OCI-LY1 (cell line): Measurements from ENCODE around the gene BACE1-AS.

Experiments used
- H2AFZ ChIP-seq: fragments of 200-600 bp; sonication (generic), shearing (Covaris generic); 2 replicates; pipeline ENCODE4 v1.6.0; 2014; ENCODE audit warnings: antibody characterized with exemption, mild to moderate bottlenecking, low read length
- H3F3A ChIP-seq: fragments of 200-600 bp; sonication (generic), shearing (Covaris generic); 2 replicates; pipeline ENCODE4 v1.6.0; 2014; ENCODE audit warnings: mild to moderate bottlenecking, antibody characterized with exemption, low read length, moderate library complexity; ENCODE audit not compliant: insufficient read depth
- H3K27ac ChIP-seq: fragments of 200-600 bp; sonication (generic); 2 replicates; pipeline ENCODE4 v1.5.1; 2014; ENCODE audit warnings: low read length, mixed run types, mild to moderate bottlenecking, low read depth; ENCODE audit not compliant: poor library complexity, severe bottlenecking
- H3K27me3 ChIP-seq: fragments of 200-600 bp; sonication (generic); 2 replicates; pipeline ENCODE4 v1.6.0; 2014; ENCODE audit warnings: antibody characterized with exemption, mild to moderate bottlenecking, low read length, moderate library complexity; ENCODE audit not compliant: insufficient read depth
- H3K36me3 ChIP-seq: fragments of 200-600 bp; sonication (generic); 2 replicates; pipeline ENCODE4 v1.6.1; 2014; ENCODE audit warnings: mild to moderate bottlenecking, antibody characterized with exemption, low read length, moderate library complexity, mixed read lengths; ENCODE audit not compliant: insufficient read depth
- H3K4me1 ChIP-seq: fragments of 200-600 bp; sonication (generic); 2 replicates; pipeline ENCODE4 v1.5.1; 2014; ENCODE audit warnings: mild to moderate bottlenecking, low read length, moderate library complexity; ENCODE audit not compliant: insufficient read depth, severe bottlenecking
- H3K4me2 ChIP-seq: fragments of 200-600 bp; sonication (generic), shearing (Covaris generic); 2 replicates; pipeline ENCODE4 v1.6.1; 2014; ENCODE audit warnings: low read length
- H3K4me3 ChIP-seq: fragments of 200-600 bp; sonication (generic); 2 replicates; pipeline ENCODE4 v1.5.1; 2014; ENCODE audit warnings: low read length, low read depth, mild to moderate bottlenecking, mixed read lengths; ENCODE audit not compliant: poor library complexity, severe bottlenecking
- H3K79me2 ChIP-seq: fragments of 200-600 bp; shearing (Covaris generic); 2 replicates; pipeline ENCODE4 v1.6.1; 2016; ENCODE audit warnings: mixed run types, low read length, mixed read lengths; ENCODE audit not compliant: insufficient read depth
- H3K9ac ChIP-seq: fragments of 200-600 bp; sonication (generic), shearing (Covaris generic); 2 replicates; pipeline ENCODE4 v1.6.1; 2014; ENCODE audit warnings: mild to moderate bottlenecking, low read length, mixed read lengths
- H3K9me2 ChIP-seq: fragments of 200-600 bp; sonication (generic), shearing (Covaris generic); 2 replicates; pipeline ENCODE4 v1.6.1; 2014; ENCODE audit warnings: low read depth, mild to moderate bottlenecking, low read length, mixed read lengths
- H3K9me3 ChIP-seq: fragments of 200-600 bp; shearing (Covaris generic); 2 replicates; pipeline ENCODE4 v1.6.1; 2014; ENCODE audit warnings: low read length, mixed read lengths
- H4K20me1 ChIP-seq: fragments of 200-600 bp; sonication (generic), shearing (Covaris generic); 2 replicates; pipeline ENCODE4 v1.6.0; 2016; ENCODE audit warnings: mild to moderate bottlenecking, low read length; ENCODE audit not compliant: insufficient read depth
- EZH2 ChIP-seq: fragments of 200-600 bp; sonication (generic), shearing (Covaris generic); IDR thresholded peaks from 2 replicates; pipeline ENCODE4 v1.8.0; 2017; ENCODE audit warnings: borderline replicate concordance, mixed run types, mild to moderate bottlenecking, antibody characterized with exemption, low read length, moderate library complexity, mixed read lengths
- TF ChIP-seq, protein P1 (sequence below): fragments of 200-600 bp; sonication (generic), shearing (Covaris generic); IDR thresholded peaks from 2 replicates; pipeline ENCODE4 v1.5.1; 2017; ENCODE audit warnings: mild to moderate bottlenecking, antibody characterized with exemption, low read length, moderate library complexity, mixed read lengths

The BACE1-AS gene

DNA sequence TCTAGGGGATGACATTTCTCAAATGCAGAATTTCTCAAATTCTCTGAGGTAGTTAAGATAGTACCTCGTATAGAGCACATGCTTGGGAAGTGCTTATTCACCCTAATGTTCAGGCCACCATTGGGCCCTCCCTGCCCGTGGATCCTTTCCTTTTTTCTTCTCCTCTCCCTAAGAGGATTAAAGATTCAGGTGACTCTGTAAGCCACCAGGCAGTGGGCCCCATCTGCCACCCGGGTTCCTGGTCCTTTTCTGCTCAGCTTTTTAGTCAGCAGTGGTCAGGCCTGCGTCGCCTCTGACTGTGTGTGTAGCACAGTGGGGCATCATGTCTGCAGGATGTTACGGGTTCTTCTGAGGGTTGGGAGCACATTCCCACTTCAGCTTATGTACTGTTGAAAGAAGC lies 43.8 kb downstream of the BACE1-AS start:
- Histone ChIP-seq H3K4me3 (no peak overlapping the region), H4K20me1 (no peaks in the 10 kb centered on the region), H3F3A (no peaks in the 10 kb centered on the region), H3K36me3 (no peaks in the 10 kb centered on the region), H3K4me2 (no peak overlapping the region), H3K27me3 (no peaks in the 10 kb centered on the region), H3K27ac (no peak overlapping the region), H3K9ac (no peak overlapping the region), H2AFZ (no peak overlapping the region), H3K9me3 (no peaks in the 10 kb centered on the region), H3K4me1 (no peaks in the 10 kb centered on the region), H3K79me2 (no peaks in the 10 kb centered on the region), H3K9me2 (no peaks in the 10 kb centered on the region)
- TF ChIP-seq, protein P1, sequence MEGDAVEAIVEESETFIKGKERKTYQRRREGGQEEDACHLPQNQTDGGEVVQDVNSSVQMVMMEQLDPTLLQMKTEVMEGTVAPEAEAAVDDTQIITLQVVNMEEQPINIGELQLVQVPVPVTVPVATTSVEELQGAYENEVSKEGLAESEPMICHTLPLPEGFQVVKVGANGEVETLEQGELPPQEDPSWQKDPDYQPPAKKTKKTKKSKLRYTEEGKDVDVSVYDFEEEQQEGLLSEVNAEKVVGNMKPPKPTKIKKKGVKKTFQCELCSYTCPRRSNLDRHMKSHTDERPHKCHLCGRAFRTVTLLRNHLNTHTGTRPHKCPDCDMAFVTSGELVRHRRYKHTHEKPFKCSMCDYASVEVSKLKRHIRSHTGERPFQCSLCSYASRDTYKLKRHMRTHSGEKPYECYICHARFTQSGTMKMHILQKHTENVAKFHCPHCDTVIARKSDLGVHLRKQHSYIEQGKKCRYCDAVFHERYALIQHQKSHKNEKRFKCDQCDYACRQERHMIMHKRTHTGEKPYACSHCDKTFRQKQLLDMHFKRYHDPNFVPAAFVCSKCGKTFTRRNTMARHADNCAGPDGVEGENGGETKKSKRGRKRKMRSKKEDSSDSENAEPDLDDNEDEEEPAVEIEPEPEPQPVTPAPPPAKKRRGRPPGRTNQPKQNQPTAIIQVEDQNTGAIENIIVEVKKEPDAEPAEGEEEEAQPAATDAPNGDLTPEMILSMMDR, result no peak
- no peak for TF ChIP-seq EZH2

DNA sequence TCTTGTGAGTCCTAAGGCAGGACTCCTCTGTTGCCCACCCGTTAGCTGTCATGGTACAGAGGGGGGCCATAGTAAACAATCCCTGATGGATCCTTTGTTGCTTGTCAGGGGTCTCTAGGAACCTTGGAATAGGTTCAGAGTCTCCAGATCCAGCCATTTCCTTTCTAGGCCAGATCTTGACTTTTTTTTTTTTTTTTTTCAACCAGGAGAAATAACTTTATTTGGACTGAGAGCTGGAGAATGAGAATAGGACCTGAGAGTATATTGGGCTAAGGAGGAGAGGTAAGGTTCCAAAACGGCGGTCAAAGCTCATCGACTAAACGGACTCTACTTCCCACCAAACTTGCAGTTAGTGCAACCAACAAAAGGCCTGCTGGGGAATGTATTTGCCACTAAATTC lies 44.3 kb downstream of the BACE1-AS start:
- Histone ChIP-seq H3K4me2 (no peak overlapping the region), H3K9me2 (no peaks in the 10 kb centered on the region), H3F3A (no peaks in the 10 kb centered on the region), H3K9ac (no peak overlapping the region), H3K4me1 (no peaks in the 10 kb centered on the region), H3K36me3 (no peaks in the 10 kb centered on the region), H4K20me1 (no peaks in the 10 kb centered on the region), H3K79me2 (no peaks in the 10 kb centered on the region), H3K27me3 (no peaks in the 10 kb centered on the region), H3K4me3 (no peak overlapping the region), H3K27ac (no peak overlapping the region), H2AFZ (no peak overlapping the region), H3K9me3 (no peaks in the 10 kb centered on the region)
- TF ChIP-seq, protein P1, result no peak
- TF ChIP-seq EZH2, result no peak

DNA sequence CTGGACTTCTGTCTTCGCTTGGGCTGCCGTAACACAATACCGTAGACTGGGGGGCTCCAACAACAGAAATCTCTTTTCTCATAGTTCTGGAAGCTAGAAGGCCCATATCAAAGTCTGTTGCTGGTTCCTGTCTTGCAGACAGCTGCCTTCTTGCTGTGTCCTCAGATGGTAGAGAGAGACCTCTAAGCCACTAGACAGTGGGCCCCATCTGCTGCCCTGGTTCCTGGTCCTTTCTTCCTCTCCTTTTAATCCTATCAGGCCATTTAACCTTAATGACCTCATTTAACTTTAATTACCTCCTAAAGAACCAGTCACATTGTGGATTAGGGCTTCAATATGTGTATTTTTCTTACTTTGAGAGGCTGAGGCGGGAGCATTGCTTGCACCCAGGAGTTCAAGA lies 45.9 kb downstream of the BACE1-AS start:
- Histone ChIP-seq H3K79me2 (no peaks in the 10 kb centered on the region), H3K4me2 (no peak overlapping the region), H4K20me1 (no peaks in the 10 kb centered on the region), H3K9ac (no peak overlapping the region), H3K27ac (no peak overlapping the region), H3K9me2 (no peaks in the 10 kb centered on the region), H3K27me3 (no peaks in the 10 kb centered on the region), H3K4me1 (no peaks in the 10 kb centered on the region), H3F3A (no peaks in the 10 kb centered on the region), H3K9me3 (no peaks in the 10 kb centered on the region), H2AFZ (no peak overlapping the region), H3K4me3 (no peak overlapping the region), H3K36me3 (no peaks in the 10 kb centered on the region)
- TF ChIP-seq EZH2, result no peak
- TF ChIP-seq, protein P1, result no peak
